Measurements from ENCODE around the gene IQGAP2. TPM values are rescaled to one million over a fixed set of nuclear protein-coding genes. Genes with fewer than 3 reads are reported as not detected.

IQGAP2 gene
- total and polyA plus RNA-seq, 9 of the 15 experiments (the other 6 are each of a cell fraction or from before 2014, with no cell fraction given), result 8.7 to 23.2 (median 17.4) TPM

DNA sequence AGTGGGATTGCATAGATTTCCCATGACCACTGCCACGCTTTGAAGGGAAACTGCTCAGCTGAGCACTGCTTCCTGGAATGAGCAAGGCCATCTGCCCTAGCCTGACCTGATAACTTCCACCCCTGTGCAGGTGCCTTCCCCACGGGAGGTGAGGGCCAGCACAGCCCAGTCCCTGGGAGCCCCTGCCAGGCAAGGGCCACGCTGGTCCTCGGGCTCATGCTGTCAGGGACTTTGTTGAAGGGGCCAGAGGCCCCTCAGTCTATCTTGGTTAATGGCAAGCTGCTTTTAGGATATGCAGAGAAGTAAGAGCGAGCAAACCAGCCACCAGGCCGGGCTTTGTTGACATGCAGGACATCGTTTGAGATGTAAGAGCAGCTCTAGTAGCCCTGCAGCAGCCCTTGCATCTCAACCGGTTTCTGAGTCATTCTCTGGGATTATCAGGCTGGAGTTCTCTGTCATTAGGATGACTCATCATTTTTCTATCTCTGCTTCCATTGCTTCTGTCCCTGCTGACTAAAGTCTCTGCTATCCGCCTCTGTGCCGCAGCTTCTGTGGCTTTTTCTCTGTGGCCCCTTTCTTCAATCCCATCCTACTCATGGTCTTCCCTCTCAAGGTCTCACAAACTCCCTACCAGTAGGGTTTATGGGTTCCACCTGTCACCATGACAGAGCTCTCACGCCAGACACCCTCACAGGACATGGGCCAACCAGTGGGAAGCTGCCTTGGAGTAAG, 30.6 kb upstream of the IQGAP2 start (continued):
- TF ChIP-seq, protein P1, sequence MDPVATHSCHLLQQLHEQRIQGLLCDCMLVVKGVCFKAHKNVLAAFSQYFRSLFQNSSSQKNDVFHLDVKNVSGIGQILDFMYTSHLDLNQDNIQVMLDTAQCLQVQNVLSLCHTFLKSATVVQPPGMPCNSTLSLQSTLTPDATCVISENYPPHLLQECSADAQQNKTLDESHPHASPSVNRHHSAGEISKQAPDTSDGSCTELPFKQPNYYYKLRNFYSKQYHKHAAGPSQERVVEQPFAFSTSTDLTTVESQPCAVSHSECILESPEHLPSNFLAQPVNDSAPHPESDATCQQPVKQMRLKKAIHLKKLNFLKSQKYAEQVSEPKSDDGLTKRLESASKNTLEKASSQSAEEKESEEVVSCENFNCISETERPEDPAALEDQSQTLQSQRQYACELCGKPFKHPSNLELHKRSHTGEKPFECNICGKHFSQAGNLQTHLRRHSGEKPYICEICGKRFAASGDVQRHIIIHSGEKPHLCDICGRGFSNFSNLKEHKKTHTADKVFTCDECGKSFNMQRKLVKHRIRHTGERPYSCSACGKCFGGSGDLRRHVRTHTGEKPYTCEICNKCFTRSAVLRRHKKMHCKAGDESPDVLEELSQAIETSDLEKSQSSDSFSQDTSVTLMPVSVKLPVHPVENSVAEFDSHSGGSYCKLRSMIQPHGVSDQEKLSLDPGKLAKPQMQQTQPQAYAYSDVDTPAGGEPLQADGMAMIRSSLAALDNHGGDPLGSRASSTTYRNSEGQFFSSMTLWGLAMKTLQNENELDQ (CRISPR knock-in tag; IDR thresholded peaks at IDR 0.05; ENCODE audit: borderline replicate concordance), result no peak
- TF ChIP-seq POLR2H (tag; IDR thresholded peaks at IDR 0.05; ENCODE audit: low read depth), result no peak
- TF ChIP-seq FIP1L1 (IDR thresholded peaks at IDR 0.05; ENCODE audit: low read depth, low read length, poor library complexity, severe bottlenecking), result no peak
- peak; percentile 77 for TF ChIP-seq HMGN3 (IDR thresholded peaks at IDR 0.05; ENCODE audit: borderline replicate concordance, extremely low read depth, insufficient read length, low read depth, low read length)
- TF ChIP-seq HNRNPUL1 (IDR thresholded peaks at IDR 0.05; ENCODE audit: low read length), result no peak
- no peak for TF ChIP-seq KAT8 (IDR thresholded peaks at IDR 0.05; ENCODE audit: low read depth)
- TF ChIP-seq, protein P2, sequence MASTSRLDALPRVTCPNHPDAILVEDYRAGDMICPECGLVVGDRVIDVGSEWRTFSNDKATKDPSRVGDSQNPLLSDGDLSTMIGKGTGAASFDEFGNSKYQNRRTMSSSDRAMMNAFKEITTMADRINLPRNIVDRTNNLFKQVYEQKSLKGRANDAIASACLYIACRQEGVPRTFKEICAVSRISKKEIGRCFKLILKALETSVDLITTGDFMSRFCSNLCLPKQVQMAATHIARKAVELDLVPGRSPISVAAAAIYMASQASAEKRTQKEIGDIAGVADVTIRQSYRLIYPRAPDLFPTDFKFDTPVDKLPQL (IDR thresholded peaks at IDR 0.05; ENCODE audit: extremely low read depth, insufficient read length), result no peak
- TF ChIP-seq, protein P3, sequence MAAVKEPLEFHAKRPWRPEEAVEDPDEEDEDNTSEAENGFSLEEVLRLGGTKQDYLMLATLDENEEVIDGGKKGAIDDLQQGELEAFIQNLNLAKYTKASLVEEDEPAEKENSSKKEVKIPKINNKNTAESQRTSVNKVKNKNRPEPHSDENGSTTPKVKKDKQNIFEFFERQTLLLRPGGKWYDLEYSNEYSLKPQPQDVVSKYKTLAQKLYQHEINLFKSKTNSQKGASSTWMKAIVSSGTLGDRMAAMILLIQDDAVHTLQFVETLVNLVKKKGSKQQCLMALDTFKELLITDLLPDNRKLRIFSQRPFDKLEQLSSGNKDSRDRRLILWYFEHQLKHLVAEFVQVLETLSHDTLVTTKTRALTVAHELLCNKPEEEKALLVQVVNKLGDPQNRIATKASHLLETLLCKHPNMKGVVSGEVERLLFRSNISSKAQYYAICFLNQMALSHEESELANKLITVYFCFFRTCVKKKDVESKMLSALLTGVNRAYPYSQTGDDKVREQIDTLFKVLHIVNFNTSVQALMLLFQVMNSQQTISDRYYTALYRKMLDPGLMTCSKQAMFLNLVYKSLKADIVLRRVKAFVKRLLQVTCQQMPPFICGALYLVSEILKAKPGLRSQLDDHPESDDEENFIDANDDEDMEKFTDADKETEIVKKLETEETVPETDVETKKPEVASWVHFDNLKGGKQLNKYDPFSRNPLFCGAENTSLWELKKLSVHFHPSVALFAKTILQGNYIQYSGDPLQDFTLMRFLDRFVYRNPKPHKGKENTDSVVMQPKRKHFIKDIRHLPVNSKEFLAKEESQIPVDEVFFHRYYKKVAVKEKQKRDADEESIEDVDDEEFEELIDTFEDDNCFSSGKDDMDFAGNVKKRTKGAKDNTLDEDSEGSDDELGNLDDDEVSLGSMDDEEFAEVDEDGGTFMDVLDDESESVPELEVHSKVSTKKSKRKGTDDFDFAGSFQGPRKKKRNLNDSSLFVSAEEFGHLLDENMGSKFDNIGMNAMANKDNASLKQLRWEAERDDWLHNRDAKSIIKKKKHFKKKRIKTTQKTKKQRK (IDR thresholded peaks at IDR 0.05; ENCODE audit: borderline replicate concordance, low read depth, low read length), result no peak
- TF ChIP-seq ARID1B (IDR thresholded peaks at IDR 0.05), result peak; percentile 97
- no peak for TF ChIP-seq ZNF696 (CRISPR knock-in tag; conservative IDR thresholded peaks at IDR 0.05)
- peak; percentile 53; the same call in 1 of the 2 replicates for TF ChIP-seq POLR2AphosphoS5 (IDR thresholded peaks at IDR 0.05; ENCODE audit: control insufficient read depth, insufficient read depth, low read depth, low read length)
- peak; percentile 69; the same call in 1 of the 2 replicates for TF ChIP-seq TOE1 (IDR thresholded peaks at IDR 0.05; ENCODE audit: borderline replicate concordance)
- no peak for TF ChIP-seq TOE1 (CRISPR knock-in tag; IDR thresholded peaks at IDR 0.05; ENCODE audit: borderline replicate concordance, low read depth)
- no peak; the same call in 1 of the 2 replicates for TF ChIP-seq FOXM1 (IDR thresholded peaks at IDR 0.05; ENCODE audit: low read depth)
- TF ChIP-seq FOXM1 (CRISPR knock-in tag; IDR thresholded peaks at IDR 0.05; ENCODE audit: low read depth), result no peak
- TF ChIP-seq, protein P4, sequence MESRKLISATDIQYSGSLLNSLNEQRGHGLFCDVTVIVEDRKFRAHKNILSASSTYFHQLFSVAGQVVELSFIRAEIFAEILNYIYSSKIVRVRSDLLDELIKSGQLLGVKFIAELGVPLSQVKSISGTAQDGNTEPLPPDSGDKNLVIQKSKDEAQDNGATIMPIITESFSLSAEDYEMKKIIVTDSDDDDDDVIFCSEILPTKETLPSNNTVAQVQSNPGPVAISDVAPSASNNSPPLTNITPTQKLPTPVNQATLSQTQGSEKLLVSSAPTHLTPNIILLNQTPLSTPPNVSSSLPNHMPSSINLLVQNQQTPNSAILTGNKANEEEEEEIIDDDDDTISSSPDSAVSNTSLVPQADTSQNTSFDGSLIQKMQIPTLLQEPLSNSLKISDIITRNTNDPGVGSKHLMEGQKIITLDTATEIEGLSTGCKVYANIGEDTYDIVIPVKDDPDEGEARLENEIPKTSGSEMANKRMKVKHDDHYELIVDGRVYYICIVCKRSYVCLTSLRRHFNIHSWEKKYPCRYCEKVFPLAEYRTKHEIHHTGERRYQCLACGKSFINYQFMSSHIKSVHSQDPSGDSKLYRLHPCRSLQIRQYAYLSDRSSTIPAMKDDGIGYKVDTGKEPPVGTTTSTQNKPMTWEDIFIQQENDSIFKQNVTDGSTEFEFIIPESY (CRISPR knock-in tag; IDR thresholded peaks at IDR 0.05), result peak; percentile 16; the same call in 1 of the 2 replicates
- TF ChIP-seq POLR2B (IDR thresholded peaks at IDR 0.05; ENCODE audit: low read depth, partially characterized antibody), result no peak
- no peak for TF ChIP-seq BRCA1 (IDR thresholded peaks at IDR 0.05)
- no peak for TF ChIP-seq BRCA1 (CRISPR knock-in tag; IDR thresholded peaks at IDR 0.05)
